Measurements from ENCODE around the gene SBSN.

DNA sequence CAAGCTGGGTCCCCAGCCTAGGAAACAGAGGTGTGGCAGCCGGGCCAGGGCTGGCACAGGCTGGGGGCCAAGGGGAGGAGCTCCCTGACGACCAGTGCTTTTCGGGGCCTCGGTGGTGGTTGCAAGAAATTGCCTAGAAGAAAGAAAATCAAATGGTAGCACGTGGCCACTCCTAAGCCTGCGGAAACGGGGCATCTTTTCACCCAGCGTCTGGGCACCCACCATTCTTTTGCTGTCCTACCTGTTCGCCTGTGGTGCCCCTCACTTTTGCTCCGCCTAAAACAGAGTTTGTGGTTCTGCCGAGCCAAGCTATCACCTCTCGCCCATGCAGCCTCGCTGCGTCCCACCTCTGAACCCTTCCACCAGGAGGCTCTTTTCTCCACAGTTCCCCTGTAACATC, 30.7 kb downstream of the SBSN start:
- no peak for TF ChIP-seq CTCF (IDR thresholded peaks at IDR 0.05; ENCODE audit: borderline replicate concordance, extremely low read depth, low read length, poor library complexity, severe bottlenecking)
- no peak for TF ChIP-seq EZH2 (IDR thresholded peaks at IDR 0.05; ENCODE audit: borderline replicate concordance, low read depth, low read length, severe bottlenecking)
